COLO668 (cell line): ENCODE results near the gene USH2A.

Experiments
- DNase-seq: peaks from one replicate; lab custom pipeline; 2025; ENCODE audit not compliant: unreplicated experiment; lab: John Stamatoyannopoulos, UW

USH2A gene

GRCh38 chr1:216293683-216294082, 129.6 kb downstream of the USH2A start:
- DNase-seq = no peak

- no peak for DNase-seq
Measured at GRCh38 chr1:216290074-216290473, 133.2 kb downstream of the USH2A start.

GRCh38 chr1:216285052-216285451, 138.2 kb downstream of the USH2A start:
- DNase-seq = no peak

- DNase-seq = no peak
Measured at GRCh38 chr1:216281757-216282156, 141.5 kb downstream of the USH2A start.

GRCh38 chr1:216270086-216270773, 153.0 kb downstream of the USH2A start:
- no peak for DNase-seq

GRCh38 chr1:216261631-216262030, 161.6 kb downstream of the USH2A start:
- no peak for DNase-seq

- no peak for DNase-seq
Measured at GRCh38 chr1:216258856-216259255, 164.4 kb downstream of the USH2A start.

- no peak for DNase-seq
Measured at GRCh38 chr1:216258386-216258785, 164.9 kb downstream of the USH2A start.

- DNase-seq = no peak
Measured at GRCh38 chr1:216250861-216251260, 172.4 kb downstream of the USH2A start.

- DNase-seq = no peak
Measured at GRCh38 chr1:216248628-216249027, 174.6 kb downstream of the USH2A start.

GRCh38 chr1:216247937-216248336, 175.3 kb downstream of the USH2A start:
- DNase-seq = no peak

- DNase-seq = no peak
Measured at GRCh38 chr1:216246577-216247203, 176.6 kb downstream of the USH2A start.

- DNase-seq = no peak
Measured at GRCh38 chr1:216238844-216239243, 184.4 kb downstream of the USH2A start.

- no peak for DNase-seq
Measured at GRCh38 chr1:216237927-216238542, 185.2 kb downstream of the USH2A start.

GRCh38 chr1:216224233-216224632, 199.0 kb downstream of the USH2A start:
- DNase-seq = no peak

GRCh38 chr1:216223486-216223885, 199.8 kb downstream of the USH2A start:
- peak; percentile 20 for DNase-seq

- no peak for DNase-seq
Measured at GRCh38 chr1:216222288-216222687, 201.0 kb downstream of the USH2A start.

GRCh38 chr1:216221260-216221700, 202.0 kb downstream of the USH2A start:
- peak; percentile 65 for DNase-seq

GRCh38 chr1:216216305-216216704, 206.9 kb downstream of the USH2A start:
- DNase-seq = no peak

GRCh38 chr1:216215169-216215568, 208.1 kb downstream of the USH2A start:
- no peak for DNase-seq

- DNase-seq = no peak
Measured at GRCh38 chr1:216212826-216213225, 210.4 kb downstream of the USH2A start.

- DNase-seq = no peak
Measured at GRCh38 chr1:216210081-216210480, 213.2 kb downstream of the USH2A start.
